CD4-positive, alpha-beta T cell treated with Interleukin-4 for 4 hours (primary cell): ENCODE data around the gene KIF4B.

ENCODE experiments used
- DNase-seq: peaks from one replicate; pipeline ENCODE4 v3.0.0-alpha.2; 2020

Gene KIF4B

GRCh38 chr5:155064580-155064979, 51.0 kb downstream of the KIF4B start:
- no peak for DNase-seq

DNA sequence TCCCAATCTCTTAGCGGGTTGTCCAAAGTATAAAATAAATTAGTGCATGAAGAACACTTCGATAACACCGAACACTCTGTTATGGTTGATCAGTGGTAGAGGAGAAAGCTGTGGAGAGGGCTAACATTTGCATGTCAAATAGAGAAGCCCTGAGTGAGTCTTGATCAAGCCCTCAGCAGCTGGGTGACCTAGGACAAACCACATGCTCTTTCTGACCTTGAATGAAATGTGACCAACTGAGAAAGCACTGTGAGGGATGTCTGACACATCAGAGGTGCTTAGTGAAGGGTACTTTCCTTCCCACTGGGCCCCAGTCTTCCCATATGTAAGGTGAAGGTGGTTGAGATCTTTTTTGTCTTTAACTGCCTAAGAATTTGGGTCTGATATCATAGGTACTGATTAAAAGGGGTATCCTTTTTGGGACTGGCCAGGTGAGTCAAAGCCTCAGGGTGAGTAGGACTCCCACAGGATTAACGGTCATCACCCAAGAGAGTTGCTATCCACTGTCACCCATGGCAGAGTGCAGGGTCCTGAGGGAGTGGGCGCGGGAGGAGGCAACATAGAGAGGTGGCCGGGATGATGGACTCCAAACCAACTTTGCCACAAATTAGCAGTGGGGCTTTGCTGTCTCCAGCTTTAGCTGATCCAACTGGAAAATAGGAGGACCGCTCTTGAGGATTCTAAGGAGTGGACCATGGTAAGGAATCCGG, 53.5 kb downstream of the KIF4B start:
- no peak for DNase-seq
